GM19395 (cell line): Measurements from ENCODE around the gene HOXD10.

ENCODE experiments used
- ATAC-seq: cut with Tn5 transposase; IDR thresholded peaks from one replicate; pipeline ENCODE4 v1.9.1; 2021; ENCODE audit warnings: mild to moderate bottlenecking, moderate library complexity; ENCODE audit not compliant: unreplicated experiment

The HOXD10 gene

DNA sequence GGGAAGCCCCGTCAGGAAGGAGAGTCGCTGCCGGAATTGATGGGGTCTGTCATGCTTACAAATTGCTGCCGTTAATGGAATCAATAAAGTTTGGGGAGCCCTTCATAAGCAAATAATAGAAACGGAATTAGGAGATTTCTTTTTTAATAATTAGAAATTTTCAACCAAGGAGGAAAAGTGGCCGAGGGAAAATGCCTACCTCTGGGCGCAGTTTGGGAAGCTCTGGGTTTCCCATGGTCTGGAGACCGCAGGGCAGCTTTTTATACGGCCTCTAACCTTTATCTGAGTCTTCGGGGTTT is 34.1 kb upstream of the HOXD10 start:
- no peak for ATAC-seq

DNA sequence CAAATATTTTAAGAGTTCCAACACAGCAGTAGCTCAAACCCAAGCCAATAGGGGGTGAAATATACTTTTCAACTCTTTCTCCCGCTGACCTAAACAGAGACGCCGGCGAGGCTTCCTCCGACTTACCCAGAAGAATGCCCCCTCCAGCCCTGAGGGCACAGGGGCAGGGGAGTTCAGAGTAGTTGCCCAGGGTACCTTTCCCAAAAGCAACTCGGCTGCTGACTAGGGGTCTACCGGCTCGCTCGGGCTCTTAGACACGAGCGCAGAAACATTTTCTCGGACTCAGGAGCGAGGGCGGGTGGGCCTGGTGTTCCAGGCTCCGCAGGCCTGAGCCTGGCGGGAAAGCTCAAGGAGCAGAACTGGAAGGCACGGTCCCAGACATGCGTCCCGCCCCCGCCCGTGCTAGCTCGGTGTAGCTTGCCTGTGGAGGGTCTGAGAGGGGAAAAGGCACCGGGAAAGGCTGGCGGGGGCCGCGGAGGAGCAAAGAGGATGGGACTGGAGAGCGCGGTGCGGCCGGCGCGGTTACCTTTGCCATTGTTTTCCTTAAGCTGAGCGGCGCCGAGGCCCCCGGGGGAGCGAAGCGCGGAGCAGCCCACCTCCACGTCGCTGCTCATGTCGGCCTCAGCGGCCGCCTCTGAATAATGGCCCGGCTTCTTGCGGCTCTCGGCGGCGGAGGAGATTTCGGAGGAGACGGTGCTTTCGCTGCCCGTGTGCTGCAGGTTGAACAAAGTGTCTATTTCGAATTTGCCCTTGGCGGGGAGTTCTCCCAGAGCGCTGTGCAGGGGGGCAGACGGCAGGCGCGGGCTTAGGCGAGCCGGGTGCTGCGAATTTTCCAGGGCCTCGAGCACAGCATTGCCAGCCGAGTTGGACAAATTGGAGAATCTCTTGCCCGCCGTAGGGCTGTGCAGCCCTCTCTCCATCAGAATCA is 33.5 kb upstream of the HOXD10 start:
- ATAC-seq = no peak

DNA sequence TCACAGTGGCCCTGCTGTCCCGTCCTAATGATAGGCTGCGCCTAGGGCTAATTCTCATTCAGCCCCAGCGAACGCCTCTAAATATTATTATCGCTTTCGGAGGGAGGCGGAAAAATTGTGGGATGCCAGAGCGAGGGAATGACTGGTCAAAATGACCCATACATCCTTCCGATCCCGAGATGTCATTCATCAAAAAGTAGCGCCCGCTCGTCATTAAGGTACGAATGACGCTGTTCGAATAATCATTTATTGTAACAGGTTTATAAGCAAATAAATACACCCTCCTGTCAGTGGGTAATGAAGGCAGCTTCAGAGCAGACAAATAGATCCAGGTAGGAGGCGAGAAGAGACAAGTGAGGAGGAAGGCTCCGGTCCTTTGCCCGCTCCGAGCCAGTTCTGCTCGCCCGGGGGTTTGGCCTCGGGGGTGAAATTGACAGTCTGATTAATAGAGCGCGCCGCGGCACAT is 32.7 kb upstream of the HOXD10 start, which contains the start of gene EVX2:
Gene EVX2 (minus strand): TSS at position 167 of the 466 bp plus-strand sequence. CDS start 186 bp downstream, outside the sequence.
- no peak for ATAC-seq

DNA sequence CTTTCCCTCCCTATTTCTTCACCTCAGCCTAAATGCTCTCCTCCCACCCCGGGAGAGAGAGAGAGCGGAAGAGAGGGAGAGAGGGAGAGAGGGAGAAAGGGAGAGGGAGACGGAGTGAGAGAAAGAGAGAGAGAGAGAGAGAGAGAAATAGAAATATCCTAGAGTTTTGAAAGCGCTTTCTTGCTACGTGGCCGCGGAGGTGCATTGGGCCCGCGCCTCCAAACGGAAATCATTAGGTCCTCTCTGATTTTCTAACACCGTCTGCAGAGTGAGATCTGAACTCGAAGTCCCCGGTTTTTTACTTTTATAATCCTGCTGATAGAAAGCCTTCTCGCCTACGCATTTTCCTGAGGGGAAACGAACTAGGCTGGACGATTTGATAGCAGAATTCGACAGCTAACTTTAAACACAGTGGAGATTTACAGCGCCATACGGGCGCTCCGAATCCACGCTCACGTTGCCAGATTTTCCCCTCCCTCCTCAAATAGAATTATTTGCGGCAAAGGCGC is 31.9 kb upstream of the HOXD10 start:
- ATAC-seq = no peak

DNA sequence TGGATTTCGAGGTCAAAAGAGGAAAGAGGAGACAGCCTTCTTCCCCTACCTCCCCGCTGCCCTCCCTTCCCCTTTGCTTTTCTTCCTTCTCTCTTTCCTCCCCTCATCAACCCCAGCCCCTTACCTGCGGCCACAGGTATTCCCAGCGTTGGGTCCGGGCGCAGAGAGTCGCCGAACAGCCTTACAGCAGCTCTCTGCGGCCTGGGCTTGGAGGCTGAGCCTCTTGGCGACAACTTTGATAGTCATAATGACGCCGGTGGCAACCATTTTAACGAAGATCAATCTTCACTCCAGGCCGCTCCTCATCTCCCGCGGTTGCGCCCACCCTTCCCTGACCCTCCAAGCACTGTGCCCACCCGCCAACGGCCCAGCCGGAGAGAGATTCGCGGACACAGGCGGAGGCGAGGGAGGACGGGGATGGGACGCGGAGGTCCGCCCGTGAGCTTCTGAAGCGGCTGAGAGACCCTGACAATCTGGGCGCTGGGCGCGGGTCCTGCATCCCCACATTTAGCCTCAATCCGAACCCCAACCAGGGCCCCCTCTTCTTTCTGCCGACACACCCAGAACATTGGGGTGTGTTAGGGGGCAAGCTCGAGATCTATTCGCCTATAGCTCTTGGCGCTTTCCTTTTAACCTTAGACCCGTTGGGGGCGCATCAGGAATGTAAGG is 31.3 kb upstream of the HOXD10 start:
- ATAC-seq = no peak

DNA sequence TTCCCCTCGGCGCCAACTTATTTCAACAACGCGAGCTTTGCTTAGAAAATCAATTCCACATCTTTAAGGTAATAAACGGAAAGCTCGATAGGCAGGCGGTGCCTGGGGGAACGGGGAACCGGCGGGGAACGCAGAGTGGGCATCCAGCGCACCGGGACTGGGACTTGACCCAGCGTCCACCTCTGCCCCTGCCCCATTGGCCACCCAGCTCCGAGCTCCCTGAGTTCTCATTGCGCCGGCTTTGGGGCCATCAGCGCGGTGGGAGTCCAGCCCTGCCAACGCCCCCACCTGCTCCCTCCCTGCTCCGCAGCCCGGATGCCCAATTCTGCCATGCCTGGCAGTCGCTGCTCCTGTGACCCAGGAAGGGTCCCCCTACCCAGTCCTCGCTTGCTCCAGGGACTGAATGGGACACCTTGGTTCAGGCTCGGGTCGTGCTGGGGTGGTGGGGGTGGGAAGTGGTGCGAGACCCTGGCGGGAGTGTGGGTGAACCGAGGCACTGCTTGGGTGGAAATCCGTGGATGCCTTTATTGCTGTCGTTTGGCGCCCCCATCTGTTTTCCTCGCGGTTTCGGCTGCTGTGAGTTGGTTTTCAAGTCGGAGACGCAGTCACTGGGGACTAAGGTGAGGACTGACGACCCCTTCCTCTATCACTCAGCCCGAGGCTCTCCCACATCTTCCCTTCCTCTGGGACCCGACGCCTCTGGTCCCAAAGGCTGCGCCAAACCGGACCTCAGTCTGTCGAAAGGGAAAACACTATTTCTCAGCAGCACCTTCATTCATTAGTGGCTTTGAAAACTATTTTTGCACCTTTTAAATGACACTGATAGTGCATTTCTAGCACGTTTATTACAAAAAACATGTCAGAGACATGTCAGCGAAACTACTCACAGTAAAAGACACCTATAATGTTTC is 30.5 kb upstream of the HOXD10 start:
- no peak for ATAC-seq

DNA sequence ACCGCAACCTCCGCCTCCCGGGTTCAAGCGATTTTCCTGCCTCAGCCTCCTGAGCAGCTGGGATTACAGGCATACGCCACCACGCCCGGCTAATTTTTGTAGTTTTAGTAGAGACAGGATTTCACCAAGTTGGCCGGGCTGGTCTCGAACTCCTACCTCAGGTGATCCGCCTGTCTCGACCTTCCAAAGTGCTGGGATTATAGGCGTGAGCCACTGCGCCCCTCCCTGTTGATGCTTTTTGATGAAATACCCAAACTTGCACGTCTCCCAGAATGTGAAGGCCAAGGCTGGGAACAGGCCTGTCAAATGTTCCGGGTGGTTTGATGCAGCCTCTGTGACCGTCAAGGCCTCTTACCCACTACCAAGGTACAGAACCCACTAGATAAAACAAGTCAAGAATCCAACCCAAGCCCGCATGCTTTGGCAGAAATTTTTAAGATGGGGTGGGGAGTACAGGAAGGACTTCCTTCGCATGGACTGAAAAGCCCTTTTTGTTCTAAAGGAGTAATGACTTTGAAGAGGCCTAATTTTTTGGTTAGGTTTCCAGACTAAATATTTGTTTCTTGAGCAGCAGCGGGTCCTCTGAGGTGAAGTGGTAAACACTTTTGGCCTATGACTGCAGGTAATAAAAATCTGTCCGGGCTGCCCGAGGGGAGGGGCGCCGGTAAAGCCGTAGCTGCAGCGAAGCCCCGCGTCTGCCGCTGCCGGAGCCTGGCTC is 29.1 kb upstream of the HOXD10 start:
- ATAC-seq = no peak

DNA sequence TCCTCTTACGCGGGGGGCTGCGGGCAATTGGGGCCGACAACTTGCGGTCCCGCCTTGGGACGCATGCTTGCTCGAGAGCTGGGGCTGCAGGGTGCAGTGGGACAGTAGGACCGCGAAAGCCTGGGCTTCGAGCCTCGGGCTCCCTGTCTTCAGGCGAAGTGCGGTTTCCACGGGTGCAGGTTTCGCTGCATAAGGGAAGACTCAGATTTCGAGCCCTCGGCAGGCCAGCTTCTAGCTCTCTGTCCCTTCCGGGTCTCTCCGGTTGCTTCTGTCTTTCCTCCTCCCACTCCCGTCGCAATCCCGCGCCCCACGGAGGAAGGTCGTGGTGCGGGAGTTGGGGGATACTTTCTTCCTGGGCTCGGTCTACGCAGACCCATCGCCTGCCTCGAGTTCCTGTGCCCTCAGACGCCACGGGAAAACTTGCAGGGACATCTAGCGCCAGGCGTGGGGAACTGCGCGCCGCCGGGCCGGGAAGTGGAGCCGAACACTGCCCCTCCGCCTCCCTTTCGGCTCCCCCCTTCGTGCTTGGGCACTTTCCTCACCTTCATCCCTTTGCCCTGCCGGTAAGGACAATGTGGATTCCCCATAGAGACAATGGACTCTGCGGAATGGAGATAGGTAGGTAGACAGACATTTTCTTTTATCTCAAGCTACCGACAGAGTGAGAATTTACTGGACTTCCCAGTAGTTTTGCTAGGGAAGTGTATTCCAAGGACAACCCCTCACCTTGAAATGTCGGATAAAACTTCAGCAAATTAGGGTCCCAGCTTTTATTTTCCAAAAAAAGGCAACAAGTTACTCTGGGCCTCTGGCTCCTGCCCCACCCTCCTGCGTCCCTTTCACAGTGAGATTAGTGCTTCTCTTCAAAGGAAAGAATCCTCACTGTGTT is 28.3 kb upstream of the HOXD10 start:
- no peak for ATAC-seq

DNA sequence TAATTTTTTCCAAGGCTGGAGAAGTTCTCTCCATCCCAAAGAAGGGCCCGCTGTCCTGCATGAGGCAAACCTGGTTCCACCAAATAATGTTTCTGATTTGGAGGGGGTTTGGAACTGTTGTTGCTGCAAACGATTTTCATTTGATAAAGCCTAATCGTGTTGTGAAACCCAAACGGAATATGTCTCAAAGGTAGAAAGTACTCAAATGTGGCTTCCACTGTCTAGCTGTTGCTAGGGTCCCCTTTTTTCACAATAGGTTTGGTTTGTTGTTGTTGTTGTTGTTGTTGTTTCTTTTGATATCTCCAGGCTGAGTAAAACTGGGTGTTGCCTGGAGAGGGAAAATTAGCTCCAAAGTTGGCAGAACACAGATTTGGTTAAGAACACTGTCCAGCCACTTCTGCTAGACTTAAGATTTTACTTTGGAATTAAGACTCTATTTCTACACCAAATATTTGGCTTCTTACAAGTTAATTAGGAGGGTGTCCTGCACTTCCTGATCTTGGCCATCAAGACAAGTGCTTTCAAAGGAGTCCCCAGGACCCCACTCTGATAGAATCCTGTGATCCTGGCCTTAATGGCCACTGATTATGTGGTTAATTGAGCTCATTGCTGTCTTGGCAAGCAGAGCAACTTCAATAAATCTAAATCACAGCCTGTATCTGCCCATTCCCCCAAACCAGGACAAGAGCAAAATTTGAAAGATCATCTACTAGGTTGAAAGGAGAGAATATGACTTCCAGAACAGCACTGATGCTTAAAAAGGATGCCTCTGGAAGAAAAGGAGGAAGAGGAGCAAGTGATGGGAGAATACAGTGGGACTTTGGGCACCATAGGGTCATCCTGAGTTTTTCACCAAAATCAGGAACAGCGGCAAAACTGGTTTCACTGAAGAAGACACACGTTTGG is 27.4 kb upstream of the HOXD10 start:
- no peak for ATAC-seq

DNA sequence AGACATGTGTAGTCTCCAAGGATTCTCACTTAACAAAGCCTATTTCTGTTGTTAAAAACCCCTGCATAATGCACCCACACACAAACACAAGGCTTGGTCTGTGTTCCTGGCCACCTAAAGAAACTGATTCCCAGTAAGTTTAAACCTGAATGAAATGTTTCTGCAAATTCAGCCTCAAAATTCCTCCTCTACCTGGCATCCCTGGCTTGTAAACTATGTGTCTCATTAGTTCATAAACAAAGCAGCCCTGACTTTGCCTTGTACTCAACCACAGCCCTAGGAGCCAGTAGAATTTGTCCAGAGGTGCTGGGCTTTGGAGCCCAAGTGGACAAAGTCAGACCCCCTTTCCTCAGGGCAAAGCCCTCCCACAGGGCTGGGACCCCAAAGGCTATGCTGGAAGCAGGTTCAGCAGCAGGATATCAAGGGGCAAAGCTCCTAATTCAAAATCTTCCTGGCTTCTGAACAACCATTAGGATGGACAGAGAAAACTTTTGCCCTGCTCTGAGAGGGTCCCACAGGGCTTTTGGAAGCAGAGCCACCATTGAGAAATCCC is 26.7 kb upstream of the HOXD10 start:
- no peak for ATAC-seq

DNA sequence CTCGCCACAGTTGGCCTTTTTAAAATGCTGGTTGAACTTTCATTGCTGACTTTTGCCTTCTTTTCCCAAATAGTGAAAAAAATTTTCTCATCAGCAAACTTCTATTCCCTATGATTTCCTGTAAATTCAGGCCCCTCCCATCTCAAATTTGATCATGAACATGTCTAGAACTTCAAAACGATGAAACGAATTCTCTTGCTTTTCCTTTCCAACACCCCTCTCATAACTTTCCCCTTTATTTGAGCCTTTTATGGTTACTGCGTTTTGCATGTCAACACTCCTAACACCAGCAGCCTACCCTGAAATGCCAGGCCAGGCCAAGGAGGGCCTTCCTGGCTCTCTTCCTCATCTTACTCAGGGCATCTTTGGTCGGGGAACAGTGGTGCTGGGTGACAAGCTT is 25.7 kb upstream of the HOXD10 start:
- no peak for ATAC-seq

- no peak for ATAC-seq
Measured at GRCh38 chr2:176091329-176092258, 25.0 kb upstream of the HOXD10 start.

GRCh38 chr2:176092270-176093144 is 24.1 kb upstream of the HOXD10 start, which contains the start of gene HOXD13:
Gene HOXD13 (plus strand): TSS chr2:176092721. CDS start chr2:176092891, 170 bp downstream.
- no peak for ATAC-seq

- no peak for ATAC-seq
Measured at GRCh38 chr2:176093145-176093897, 23.3 kb upstream of the HOXD10 start.

GRCh38 chr2:176093898-176094249 is 22.7 kb upstream of the HOXD10 start:
- ATAC-seq = no peak
